ENCODE results near the gene LCT. TPM values are rescaled to one million over a fixed set of nuclear protein-coding genes. Genes with fewer than 3 reads are reported as not detected.
A peak's percentile ranks its signal among the peaks of the same experiment; 100 is the strongest.

LCT gene
- total and polyA plus RNA-seq, 2 of the 4 experiments (the other 2 are of a cell fraction): under 0.01 TPM; not detected in 1

- TF ChIP-seq ELK1 (IDR thresholded peaks at IDR 0.05; ENCODE audit: borderline replicate concordance, low read depth, low read length): no peak
Measured at GRCh38 chr2:135741395-135742324, 95.3 kb downstream of the LCT start, which contains the start of gene UBXN4 (continued).

- peaks cover 8% of the 10 kb centered on the region for H3K4me1 ChIP-seq (ENCODE audit: control insufficient read depth, insufficient read depth, low read length)
- no TSS peak for BruUV-seq (replicated peaks)
- H3K4ac ChIP-seq (ENCODE audit: low read depth, low read length): peak overlapping the region; percentile 68; the same call in 1 of the 2 replicates
- 90% methylated on average over 4 of the region's 11 CpGs; no CpG with 5 or more reads in 1 of the 2 experiments for WGBS, 2 experiments (ENCODE audit: extremely low coverage in 2 of 2, insufficient read length in 1 of 2)
- peak overlapping the region; percentile 95 for H2AFZ ChIP-seq (replicated peaks; ENCODE audit: low read length, poor library complexity)
- no peak overlapping the region for H3K23ac ChIP-seq (ENCODE audit: low read depth, low read length)
- H4K91ac ChIP-seq (ENCODE audit: insufficient read depth, low read depth, low read length): no peak overlapping the region
- peak overlapping the region; percentile 65 for H2BK20ac ChIP-seq (ENCODE audit: low read depth, low read length)
- H3K4me2 ChIP-seq (ENCODE audit: low read depth, low read length): no peak overlapping the region
- TF ChIP-seq RCOR1 (IDR thresholded peaks at IDR 0.05; ENCODE audit: insufficient replicate concordance, low read length) (no peak), NFE2L2 (IDR thresholded peaks at IDR 0.05; ENCODE audit: low read depth, low read length) (0 out of 2 replicates have a peak, but pooled peaks have one; percentile 16)
- in situ Hi-C loops (cut with MboI; ENCODE audit: low sequenced_read_pairs): no loop called here
- no peak overlapping the region for H3K27ac ChIP-seq (ENCODE audit: insufficient read depth, low read length)
- H3K9me3 ChIP-seq (ENCODE audit: control insufficient read depth, insufficient read depth, low read length): no peaks in the 10 kb centered on the region
- peak overlapping the region; percentile 45 to 99 for H4K8ac ChIP-seq (ENCODE audit: low read depth in 2 of 2, low read length in 2 of 2)
- DNase-seq (no peak), ATAC-seq (ENCODE audit: low read depth) (no peak)
- ChIA-PET CTCF (interaction anchor here (1.1 to 1.7 kb wide), 3 partner anchors 9 to 31 kb away, joined by 3 to 6 read pairs (median 3); no protein-coding TSS in a partner anchor), POLR2A (ENCODE audit: unreplicated experiment) (interaction anchor here (0.6 kb wide), 1 partner anchor 96 kb away, joined by 3 read pairs; the partner anchor contains the start of gene LCT)
- H2BK5ac ChIP-seq (ENCODE audit: low read depth, low read length, poor library complexity, severe bottlenecking): no peak overlapping the region
- H2BK120ac ChIP-seq (ENCODE audit: low read depth, low read length): peak overlapping the region; percentile 50
- no peak overlapping the region for H3K4me3 ChIP-seq (ENCODE audit: insufficient read depth, low read depth, low read length)
- peaks cover 3% of the 10 kb centered on the region; the same call in 1 of the 2 replicates for H3K9me1 ChIP-seq (ENCODE audit: insufficient read depth, low read length)
- intact Hi-C loops (cut with micrococcal nuclease): loop anchor here (5.0 kb wide), 1 partner anchor 689 kb away; the partner anchor contains the start of gene RAB3GAP1
- peaks cover 3% of the 10 kb centered on the region for H3K36me3 ChIP-seq (ENCODE audit: control insufficient read depth, insufficient read depth, low read length)
- 0 out of 3 replicates have a peak overlapping the region, but pooled peaks have one; percentile 1 for H2BK15ac ChIP-seq (ENCODE audit: low read depth, low read length)
- no peak overlapping the region for H3K18ac ChIP-seq (ENCODE audit: low read depth, low read length)
- peak overlapping the region; percentile 79 for H4K5ac ChIP-seq (ENCODE audit: low read depth, low read length)
- peaks cover 20% of the 10 kb centered on the region; the same call in 1 of the 2 replicates for H4K20me1 ChIP-seq (ENCODE audit: insufficient read depth, low read length)
- no peak overlapping the region for H2AK5ac ChIP-seq (ENCODE audit: low read depth, low read length)
- dilution Hi-C loops (cut with HindIII; ENCODE audit: low sequenced_read_pairs, unreplicated experiment): no loop called here
- H3K9ac ChIP-seq (ENCODE audit: low read depth, low read length): no peak overlapping the region
- peaks cover 5 to 15% of the 10 kb centered on the region in 2 experiments; a peak in 3 of 4 replicates for H3K79me1 ChIP-seq (ENCODE audit: low read depth in 1 of 2, low read length in 2 of 2)
- no peak overlapping the region for H3K14ac ChIP-seq (replicated peaks; ENCODE audit: low read depth, low read length)
- H2AK9ac ChIP-seq (replicated peaks; ENCODE audit: low read depth, low read length, poor library complexity): peak overlapping the region; percentile 62
- no peak overlapping the region for H3K56ac ChIP-seq (ENCODE audit: extremely low read depth, insufficient read depth, low read length)
- no peaks in the 10 kb centered on the region for H3K27me3 ChIP-seq (ENCODE audit: control insufficient read depth, insufficient read depth, low read length)
Measured at GRCh38 chr2:135741043-135741394, 96.0 kb downstream of the LCT start.

All from IMR-90 (cell line).